Measurements from ENCODE around the gene TRAF2.

GRCh38 chr9:136837146-136837855, 49.0 kb upstream of the TRAF2 start:
- no peak for TF ChIP-seq CTCF (IDR thresholded peaks at IDR 0.05; ENCODE audit: insufficient read depth, low read depth, low read length)
- no peak for TF ChIP-seq EZH2 (IDR thresholded peaks at IDR 0.05; ENCODE audit: insufficient read depth, low read length)

Data from astrocyte (in vitro differentiated cells and primary cell).